Measurements from ENCODE around the gene MTRF1L.

The MTRF1L gene

GRCh38 chr6:152981989-152982903 is 20.3 kb downstream of the MTRF1L start:
- DNase-seq (ENCODE audit: low spot score) = peak; percentile 40
- TF ChIP-seq CTCF (IDR thresholded peaks at IDR 0.05; ENCODE audit: borderline replicate concordance, control extremely low read depth, extremely low read depth, insufficient read depth, missing control alignments) = no peak
- in situ Hi-C loops (cut with MboI; ENCODE audit: low sequenced_read_pairs, unreplicated experiment) = no loop called here

- no peak for TF ChIP-seq CTCF (IDR thresholded peaks at IDR 0.05; ENCODE audit: borderline replicate concordance, control extremely low read depth, extremely low read depth, insufficient read depth, missing control alignments)
- in situ Hi-C loops (cut with MboI; ENCODE audit: low sequenced_read_pairs, unreplicated experiment) = no loop called here
- DNase-seq (ENCODE audit: low spot score) = no peak
These were observed 21.3 kb downstream of the MTRF1L start for GRCh38 chr6:152981219-152981618.

- TF ChIP-seq CTCF (IDR thresholded peaks at IDR 0.05; ENCODE audit: borderline replicate concordance, control extremely low read depth, extremely low read depth, insufficient read depth, missing control alignments) = no peak
- DNase-seq (ENCODE audit: low spot score) = no peak
- in situ Hi-C loops (cut with MboI; ENCODE audit: low sequenced_read_pairs, unreplicated experiment) = no loop called here
These were observed 21.9 kb downstream of the MTRF1L start for GRCh38 chr6:152980656-152981055.

- no peak for DNase-seq (ENCODE audit: low spot score)
- in situ Hi-C loops (cut with MboI; ENCODE audit: low sequenced_read_pairs, unreplicated experiment) = no loop called here
- no peak for TF ChIP-seq CTCF (IDR thresholded peaks at IDR 0.05; ENCODE audit: borderline replicate concordance, control extremely low read depth, extremely low read depth, insufficient read depth, missing control alignments)
These were observed 23.4 kb downstream of the MTRF1L start for GRCh38 chr6:152979116-152979515.

GRCh38 chr6:152978058-152978457 is 24.5 kb downstream of the MTRF1L start:
- in situ Hi-C loops (cut with MboI; ENCODE audit: low sequenced_read_pairs, unreplicated experiment) = no loop called here
- TF ChIP-seq CTCF (IDR thresholded peaks at IDR 0.05; ENCODE audit: borderline replicate concordance, control extremely low read depth, extremely low read depth, insufficient read depth, missing control alignments) = no peak
- DNase-seq (ENCODE audit: low spot score) = no peak

- TF ChIP-seq CTCF (IDR thresholded peaks at IDR 0.05; ENCODE audit: borderline replicate concordance, control extremely low read depth, extremely low read depth, insufficient read depth, missing control alignments) = no peak
- in situ Hi-C loops (cut with MboI; ENCODE audit: low sequenced_read_pairs, unreplicated experiment) = no loop called here
- DNase-seq (ENCODE audit: low spot score) = no peak
These were observed 25.0 kb downstream of the MTRF1L start for GRCh38 chr6:152977556-152977955.

All from GM13976 (cell line).